SK-N-MC (cell line): ENCODE measurements around the gene EPHB3.

Source experiments
- EZH2 ChIP-seq: fragments of 200-600 bp; sonication (generic); IDR thresholded peaks from one replicate; pipeline ENCODE4 v1.6.1; 2017; ENCODE audit warnings: antibody characterized with exemption
- FOXP2 ChIP-seq: optimal IDR thresholded peaks from 2 replicates; pipeline ENCODE3; 2011; ENCODE audit warnings: mild to moderate bottlenecking, moderate library complexity; ENCODE audit not compliant: insufficient read depth; ENCODE audit errors: extremely low read length, control extremely low read depth
- POLR2AphosphoS5 ChIP-seq: IDR thresholded peaks from 2 replicates; pipeline ENCODE4 v1.6.1; 2012; ENCODE audit warnings: mild to moderate bottlenecking, low read depth, low read length, borderline replicate concordance

- TF ChIP-seq EZH2 (no peak), POLR2AphosphoS5 (no peak; the same call in 1 of the 2 replicates), FOXP2 (no peak)
These were observed 24.0 kb downstream of the EPHB3 start for GRCh38 chr3:184585545-184585944.
